Measurements from ENCODE around the gene RPP30. TPM values are rescaled to one million over a fixed set of nuclear protein-coding genes. Genes with fewer than 3 reads are reported as not detected.

Gene RPP30
- total and polyA plus RNA-seq, 9 of the 15 experiments (the other 6 are each of a cell fraction or from before 2014, with no cell fraction given) = 37.3 to 170 (median 69.1) TPM

- ChIA-PET POLR2A (no interaction called here), CTCF (ENCODE audit: low intra/inter-chr PET ratio) (no interaction called here)
- 0% methylated on average over 8 of the region's 8 CpGs for WGBS (ENCODE audit: insufficient coverage, low coverage, missing lambda C conversion rate)
- Histone ChIP-seq H2AFZ (ENCODE audit: low read depth, low read length) (no peak overlapping the region), H3K4me1 (replicated peaks in 1 of 2; ENCODE audit: control insufficient read depth in 2 of 2, insufficient read depth in 2 of 2, low read length in 2 of 2) (no peaks in the 10 kb centered on the region), H3K9me3 (replicated peaks; ENCODE audit: control insufficient read depth, insufficient read depth, low read depth, low read length) (no peaks in the 10 kb centered on the region), H3K4me3 (no peak overlapping the region), H3K27ac (ENCODE audit: extremely low read depth, low read depth, low read length) (no peak overlapping the region), H3K9me1 (ENCODE audit: control insufficient read depth, insufficient read depth, low read length) (no peaks in the 10 kb centered on the region), H4K20me1 (replicated peaks; ENCODE audit: control insufficient read depth, insufficient read depth, low read length) (no peaks in the 10 kb centered on the region), H3K79me2 (ENCODE audit: control insufficient read depth, insufficient read depth, low read length) (no peaks in the 10 kb centered on the region), H3K27me3 (ENCODE audit: control insufficient read depth in 2 of 2, insufficient read depth in 2 of 2, low read length in 2 of 2) (no peaks in the 10 kb centered on the region; a peak in 2 of 5 replicates), H3K36me3 (ENCODE audit: control insufficient read depth, insufficient read depth, low read length) (no peaks in the 10 kb centered on the region), H3K9ac (ENCODE audit: insufficient read depth in 1 of 2, low read depth in 2 of 2, low read length in 2 of 2) (no peak overlapping the region), H3K4me2 (ENCODE audit: insufficient read depth, low read length) (no peak overlapping the region)
- DNase-seq (ENCODE audit: extremely low read depth in 1 of 4, low spot score in 3 of 4) (no peak), FAIRE-seq (no peak), ATAC-seq (no peak)
- intact Hi-C loops (cut with micrococcal nuclease) = no loop called here
- BruUV-seq (replicated peaks) = no TSS peak
- in situ Hi-C loops (cut with MboI) = no loop called here
- TF ChIP-seq ZNF318 (IDR thresholded peaks at IDR 0.05; ENCODE audit: borderline replicate concordance in 1 of 2, low read depth in 1 of 2) = no peak
- no peak for TF ChIP-seq POU5F1 (IDR thresholded peaks at IDR 0.05; ENCODE audit: borderline replicate concordance, low read depth, low read length, partially characterized antibody)
- TF ChIP-seq GTF3C2 (IDR thresholded peaks at IDR 0.05; ENCODE audit: borderline replicate concordance, extremely low read depth, insufficient read length) = no peak
- no peak for TF ChIP-seq RNF219 (CRISPR knock-in tag; IDR thresholded peaks at IDR 0.05)
Measured at GRCh38 chr10:90937645-90938258, 66.0 kb downstream of the RPP30 start.

Data from K562 (cell line).